Measurements from ENCODE around the gene ZMIZ1. TPM values are rescaled to one million over a fixed set of nuclear protein-coding genes. Genes with fewer than 3 reads are reported as not detected.

The ZMIZ1 gene
- total RNA-seq, 1 donor from 2014 or later: 173 TPM

GRCh38 chr10:79173582-79174262 lies 105.0 kb downstream of the ZMIZ1 start:
- no peak overlapping the region for H3K4me3 Mint-ChIP-seq
- TF ChIP-seq CTCF (IDR thresholded peaks at IDR 0.05; ENCODE audit: unreplicated experiment): no peak
- no peaks in the 10 kb centered on the region for H3K27me3 Mint-ChIP-seq (ENCODE audit: low read depth)
- no peak for DNase-seq (ENCODE audit: low spot score in 2 of 2, unreplicated experiment in 2 of 2)
- H3K4me1 Mint-ChIP-seq: peaks cover 46% of the 10 kb centered on the region
- no peaks in the 10 kb centered on the region for H3K9me3 Mint-ChIP-seq
- H3K36me3 Mint-ChIP-seq: peaks cover 15% of the 10 kb centered on the region
- H3K27ac Mint-ChIP-seq: no peak overlapping the region

GRCh38 chr10:79176052-79176501 lies 107.3 kb downstream of the ZMIZ1 start:
- H3K9me3 Mint-ChIP-seq: no peaks in the 10 kb centered on the region
- peaks cover 9% of the 10 kb centered on the region for H3K36me3 Mint-ChIP-seq
- peaks cover 57% of the 10 kb centered on the region for H3K4me1 Mint-ChIP-seq
- no peaks in the 10 kb centered on the region for H3K27me3 Mint-ChIP-seq (ENCODE audit: low read depth)
- no peak overlapping the region for H3K4me3 Mint-ChIP-seq
- no peak for DNase-seq (ENCODE audit: low spot score in 2 of 2, unreplicated experiment in 2 of 2)
- peak overlapping the region; percentile 87 for H3K27ac Mint-ChIP-seq
- TF ChIP-seq CTCF (IDR thresholded peaks at IDR 0.05; ENCODE audit: unreplicated experiment): no peak

GRCh38 chr10:79176949-79177602 lies 108.3 kb downstream of the ZMIZ1 start:
- DNase-seq (ENCODE audit: low spot score in 2 of 2, unreplicated experiment in 2 of 2): no peak
- no peak for TF ChIP-seq CTCF (IDR thresholded peaks at IDR 0.05; ENCODE audit: unreplicated experiment)

GRCh38 chr10:79178070-79178576 lies 109.4 kb downstream of the ZMIZ1 start:
- Mint-ChIP-seq H3K27ac (peak overlapping the region; percentile 90), H3K4me1 (peaks cover 77% of the 10 kb centered on the region), H3K9me3 (no peaks in the 10 kb centered on the region), H3K36me3 (peaks cover 6% of the 10 kb centered on the region), H3K4me3 (peak overlapping the region; percentile 36), H3K27me3 (ENCODE audit: low read depth) (no peaks in the 10 kb centered on the region)
- DNase-seq (ENCODE audit: low spot score in 2 of 2, unreplicated experiment in 2 of 2): no peak
- TF ChIP-seq CTCF (IDR thresholded peaks at IDR 0.05; ENCODE audit: unreplicated experiment): no peak

More at GRCh38 chr10:79176949-79177602, 108.3 kb downstream of the ZMIZ1 start:
- Mint-ChIP-seq H3K9me3 (no peaks in the 10 kb centered on the region), H3K27me3 (ENCODE audit: low read depth) (no peaks in the 10 kb centered on the region), H3K27ac (peak overlapping the region; percentile 74), H3K4me1 (peaks cover 66% of the 10 kb centered on the region), H3K36me3 (peaks cover 6% of the 10 kb centered on the region), H3K4me3 (no peak overlapping the region)

- DNase-seq (ENCODE audit: low spot score in 2 of 2, unreplicated experiment in 2 of 2): no peak
- H3K27ac Mint-ChIP-seq: peak overlapping the region; percentile 90
- no peaks in the 10 kb centered on the region for H3K27me3 Mint-ChIP-seq (ENCODE audit: low read depth)
- no peaks in the 10 kb centered on the region for H3K9me3 Mint-ChIP-seq
- H3K4me3 Mint-ChIP-seq: peak overlapping the region; percentile 33
- TF ChIP-seq CTCF (IDR thresholded peaks at IDR 0.05; ENCODE audit: unreplicated experiment): no peak
- peaks cover 6% of the 10 kb centered on the region for H3K36me3 Mint-ChIP-seq
- peaks cover 81% of the 10 kb centered on the region for H3K4me1 Mint-ChIP-seq
Measured at GRCh38 chr10:79178614-79179163, 109.9 kb downstream of the ZMIZ1 start.

Data from mesothelial cell of epicardium (in vitro differentiated cells).